ENCODE results near the gene CHURC1. TPM values are rescaled to one million over a fixed set of nuclear protein-coding genes. Genes with fewer than 3 reads are reported as not detected.
A peak's percentile ranks its signal among the peaks of the same experiment; 100 is the strongest.

The CHURC1 gene
- total RNA-seq, 3 donors from 2014 or later (not counting 1 experiment from before 2014, with no cell fraction given) = 56.1 to 65.5 (median 65.4) TPM

GRCh38 chr14:64931123-64931522 is 16.9 kb downstream of the CHURC1 start:
- Mint-ChIP-seq H3K36me3 (no peaks in the 10 kb centered on the region), H3K4me1 (peaks cover 14 to 27% of the 10 kb centered on the region in 2 donors), H3K27me3 (ENCODE audit: low read depth in 2 of 2) (no peaks in the 10 kb centered on the region), H3K9me3 (no peaks in the 10 kb centered on the region), H3K4me3 (no peak overlapping the region), H3K27ac (no peak overlapping the region)
- no peak overlapping the region for H3K27ac ChIP-seq (ENCODE audit: low read length)
- peaks cover 17% of the 10 kb centered on the region for H3K4me1 ChIP-seq (ENCODE audit: control insufficient read depth, insufficient read depth, low read length)
- no peak overlapping the region for H3K4me3 ChIP-seq (ENCODE audit: low read length)
- no peaks in the 10 kb centered on the region for H3K9me3 ChIP-seq (ENCODE audit: control insufficient read depth, insufficient read depth, low read length)
- DNase-seq = no peak
- 94% methylated on average over 2 of the region's 2 CpGs for WGBS (ENCODE audit: insufficient coverage)
- H3K27me3 ChIP-seq (ENCODE audit: control insufficient read depth, insufficient read depth, low read length) = no peaks in the 10 kb centered on the region
- ATAC-seq = no peak
- peaks cover 65% of the 10 kb centered on the region for H3K36me3 ChIP-seq (ENCODE audit: control insufficient read depth, insufficient read depth, low read length)
- no peak for TF ChIP-seq CTCF (IDR thresholded peaks at IDR 0.05)
- intact Hi-C loops (cut with micrococcal nuclease) = no loop called here

GRCh38 chr14:64932231-64932630 is 18.0 kb downstream of the CHURC1 start:
- peaks cover 17% of the 10 kb centered on the region for H3K4me1 ChIP-seq (ENCODE audit: control insufficient read depth, insufficient read depth, low read length)
- intact Hi-C loops (cut with micrococcal nuclease) = no loop called here

GRCh38 chr14:64934338-64934929 is 20.2 kb downstream of the CHURC1 start:
- no peaks in the 10 kb centered on the region for H3K27me3 ChIP-seq (ENCODE audit: control insufficient read depth, insufficient read depth, low read length)
- H3K9me3 Mint-ChIP-seq = no peaks in the 10 kb centered on the region
- H3K27me3 Mint-ChIP-seq (ENCODE audit: low read depth in 2 of 2) = no peaks in the 10 kb centered on the region
- DNase-seq (no peak), ATAC-seq (no peak)
- no peaks in the 10 kb centered on the region for H3K9me3 ChIP-seq (ENCODE audit: control insufficient read depth, insufficient read depth, low read length)
- H3K36me3 Mint-ChIP-seq = no peaks in the 10 kb centered on the region
- TF ChIP-seq CTCF (IDR thresholded peaks at IDR 0.05) = no peak
- H3K4me3 ChIP-seq (ENCODE audit: low read length) = no peak overlapping the region
- intact Hi-C loops (cut with micrococcal nuclease) = no loop called here
- no peak overlapping the region for H3K27ac ChIP-seq (ENCODE audit: low read length)
- H3K4me1 ChIP-seq (ENCODE audit: control insufficient read depth, insufficient read depth, low read length) = peaks cover under 1% of the 10 kb centered on the region
- H3K4me1 Mint-ChIP-seq = peaks cover 33 to 45% of the 10 kb centered on the region in 2 donors
- peak overlapping the region; percentile 74 to 88 for H3K27ac Mint-ChIP-seq
- 93% methylated on average over 1 of the region's 1 CpG for WGBS (ENCODE audit: insufficient coverage)
- peaks cover 51% of the 10 kb centered on the region for H3K36me3 ChIP-seq (ENCODE audit: control insufficient read depth, insufficient read depth, low read length)
- H3K4me3 Mint-ChIP-seq = no peak overlapping the region

More at GRCh38 chr14:64932231-64932630, 18.0 kb downstream of the CHURC1 start:
- Histone ChIP-seq H3K4me3 (ENCODE audit: low read length) (no peak overlapping the region), H3K27me3 (ENCODE audit: control insufficient read depth, insufficient read depth, low read length) (no peaks in the 10 kb centered on the region), H3K27ac (ENCODE audit: low read length) (no peak overlapping the region), H3K9me3 (ENCODE audit: control insufficient read depth, insufficient read depth, low read length) (no peaks in the 10 kb centered on the region), H3K36me3 (ENCODE audit: control insufficient read depth, insufficient read depth, low read length) (peaks cover 57% of the 10 kb centered on the region)
- peaks cover 17 to 29% of the 10 kb centered on the region in 2 donors for H3K4me1 Mint-ChIP-seq
- no peaks in the 10 kb centered on the region for H3K36me3 Mint-ChIP-seq
- DNase-seq (no peak), ATAC-seq (no peak)
- H3K4me3 Mint-ChIP-seq = no peak overlapping the region
- TF ChIP-seq CTCF (IDR thresholded peaks at IDR 0.05) = no peak
- H3K27ac Mint-ChIP-seq = no peak overlapping the region
- no peaks in the 10 kb centered on the region for H3K27me3 Mint-ChIP-seq (ENCODE audit: low read depth in 2 of 2)
- H3K9me3 Mint-ChIP-seq = no peaks in the 10 kb centered on the region

- peaks cover 47% of the 10 kb centered on the region for H3K36me3 ChIP-seq (ENCODE audit: control insufficient read depth, insufficient read depth, low read length)
- Mint-ChIP-seq H3K4me1 (peaks cover 34 to 54% of the 10 kb centered on the region in 2 donors), H3K9me3 (no peaks in the 10 kb centered on the region), H3K27ac (peak overlapping the region; percentile 74 to 88), H3K4me3 (peak overlapping the region; percentile 53), H3K36me3 (no peaks in the 10 kb centered on the region), H3K27me3 (ENCODE audit: low read depth in 2 of 2) (no peaks in the 10 kb centered on the region)
- WGBS (ENCODE audit: insufficient coverage) = 54% methylated on average over 2 of the region's 2 CpGs
- intact Hi-C loops (cut with micrococcal nuclease) = no loop called here
- ATAC-seq = peak; percentile 64 to 80 (median 70)
- no peaks in the 10 kb centered on the region for H3K27me3 ChIP-seq (ENCODE audit: control insufficient read depth, insufficient read depth, low read length)
- H3K4me1 ChIP-seq (ENCODE audit: control insufficient read depth, insufficient read depth, low read length) = no peaks in the 10 kb centered on the region
- no peak overlapping the region for H3K4me3 ChIP-seq (ENCODE audit: low read length)
- no peaks in the 10 kb centered on the region for H3K9me3 ChIP-seq (ENCODE audit: control insufficient read depth, insufficient read depth, low read length)
- peak overlapping the region; percentile 60 for H3K27ac ChIP-seq (ENCODE audit: low read length)
- no peak for DNase-seq
- no peak for TF ChIP-seq CTCF (IDR thresholded peaks at IDR 0.05)
Observed at GRCh38 chr14:64935508-64935907, 21.3 kb downstream of the CHURC1 start.

All from natural killer cell (primary cell).